ENCODE measurements around the gene PLEKHN1. TPM values are rescaled to one million over a fixed set of nuclear protein-coding genes. Genes with fewer than 3 reads are reported as not detected.
A peak's percentile ranks its signal among the peaks of the same experiment; 100 is the strongest.

Gene PLEKHN1
- total and polyA plus RNA-seq, 8 donors = 0.16 to 2.8 (median 0.47) TPM

DNA sequence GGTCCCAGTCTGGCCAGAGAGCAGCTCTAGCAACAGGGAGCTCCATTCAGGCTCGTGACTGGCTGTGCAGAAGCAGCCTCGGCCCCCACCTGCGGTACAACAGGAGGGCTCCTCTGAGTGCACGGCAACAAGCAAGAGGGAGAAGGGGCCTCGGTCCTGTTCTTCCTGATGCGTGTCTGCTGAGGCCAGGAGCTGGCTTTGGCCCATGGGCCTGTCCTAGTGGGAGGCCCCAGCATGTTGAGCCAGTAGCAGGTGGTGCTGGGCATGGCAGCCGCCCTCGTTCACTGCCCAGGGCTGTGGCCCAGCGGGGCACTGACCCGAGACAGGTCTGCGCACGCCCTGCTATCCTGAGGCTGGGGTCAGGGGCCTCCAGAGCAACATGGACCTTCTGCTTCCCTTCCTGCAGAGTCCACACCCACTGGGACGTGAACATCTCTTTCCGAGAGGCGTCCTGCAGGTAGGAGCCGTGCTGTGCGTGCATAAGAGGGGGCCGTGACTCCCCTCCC, 35.6 kb upstream of the PLEKHN1 start:
- FAIRE-seq = no peak
- TF ChIP-seq, protein P1, sequence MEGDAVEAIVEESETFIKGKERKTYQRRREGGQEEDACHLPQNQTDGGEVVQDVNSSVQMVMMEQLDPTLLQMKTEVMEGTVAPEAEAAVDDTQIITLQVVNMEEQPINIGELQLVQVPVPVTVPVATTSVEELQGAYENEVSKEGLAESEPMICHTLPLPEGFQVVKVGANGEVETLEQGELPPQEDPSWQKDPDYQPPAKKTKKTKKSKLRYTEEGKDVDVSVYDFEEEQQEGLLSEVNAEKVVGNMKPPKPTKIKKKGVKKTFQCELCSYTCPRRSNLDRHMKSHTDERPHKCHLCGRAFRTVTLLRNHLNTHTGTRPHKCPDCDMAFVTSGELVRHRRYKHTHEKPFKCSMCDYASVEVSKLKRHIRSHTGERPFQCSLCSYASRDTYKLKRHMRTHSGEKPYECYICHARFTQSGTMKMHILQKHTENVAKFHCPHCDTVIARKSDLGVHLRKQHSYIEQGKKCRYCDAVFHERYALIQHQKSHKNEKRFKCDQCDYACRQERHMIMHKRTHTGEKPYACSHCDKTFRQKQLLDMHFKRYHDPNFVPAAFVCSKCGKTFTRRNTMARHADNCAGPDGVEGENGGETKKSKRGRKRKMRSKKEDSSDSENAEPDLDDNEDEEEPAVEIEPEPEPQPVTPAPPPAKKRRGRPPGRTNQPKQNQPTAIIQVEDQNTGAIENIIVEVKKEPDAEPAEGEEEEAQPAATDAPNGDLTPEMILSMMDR (IDR thresholded peaks at IDR 0.05) = no peak
- no peak for ATAC-seq
- H3K4me3 ChIP-seq = no peak overlapping the region
- H3K27me3 ChIP-seq = peaks cover 0 to 14% (median 3%) of the 10 kb centered on the region in 4 donors
- H3K4me1 ChIP-seq = peaks cover 0 to 7% (median 0%) of the 10 kb centered on the region in 3 donors
- no peaks in the 10 kb centered on the region for H3K9me3 ChIP-seq
- no peak overlapping the region for H3K27ac ChIP-seq
- intact Hi-C loops (cut with DNase I) = no loop called here
- H3K36me3 ChIP-seq = no peaks in the 10 kb centered on the region
- DNase-seq = no peak
- 57 to 62% methylated on average over 18 of the region's 18 CpGs for WGBS, 2 donors

DNA sequence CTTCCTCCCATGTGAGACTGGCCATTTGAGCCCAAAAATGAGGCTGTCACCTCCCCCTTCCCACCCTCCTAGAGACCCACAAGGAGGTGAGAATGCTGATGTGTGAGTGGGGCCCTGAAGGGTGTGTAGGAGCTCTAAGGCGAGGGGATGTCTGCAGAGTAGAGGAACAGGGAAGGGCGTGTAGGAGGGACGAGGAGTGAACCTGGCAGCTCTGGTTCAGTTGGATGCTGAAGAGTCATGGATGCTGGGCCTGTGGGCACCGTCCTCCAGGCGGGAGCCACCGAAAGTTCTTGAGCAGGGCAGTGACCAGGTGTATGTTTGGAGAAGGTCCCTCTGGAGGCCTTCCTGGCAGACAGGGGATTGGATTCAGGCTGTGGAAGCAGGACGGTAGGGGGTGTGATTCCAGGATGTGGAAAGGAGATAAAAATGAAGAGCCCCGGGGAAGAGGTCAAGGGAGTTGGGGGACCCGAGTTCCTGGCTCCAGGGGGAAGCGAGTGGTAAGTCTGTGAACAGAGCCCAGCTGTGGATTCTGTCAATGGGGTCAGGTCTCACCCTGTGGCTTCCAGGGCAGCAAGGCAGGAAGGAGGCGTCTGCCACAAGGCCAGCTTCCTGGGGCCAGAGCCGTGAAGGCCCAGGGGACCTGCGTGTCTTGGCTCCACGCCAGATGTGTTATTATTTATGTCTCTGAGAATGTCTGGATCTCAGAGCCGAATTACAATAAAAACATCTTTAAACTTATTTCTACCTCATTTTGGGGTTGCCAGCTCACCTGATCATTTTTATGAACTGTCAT, 34.7 kb upstream of the PLEKHN1 start:
- H3K27me3 ChIP-seq = peaks cover 0 to 10% (median 3%) of the 10 kb centered on the region in 4 donors
- no peak for ATAC-seq
- peaks cover 0 to 7% (median 0%) of the 10 kb centered on the region in 3 donors for H3K4me1 ChIP-seq
- no peaks in the 10 kb centered on the region for H3K9me3 ChIP-seq
- WGBS, 2 donors = 44 to 48% methylated on average over 15 of the region's 15 CpGs
- H3K36me3 ChIP-seq = no peaks in the 10 kb centered on the region
- no peak overlapping the region for H3K4me3 ChIP-seq
- intact Hi-C loops (cut with DNase I) = no loop called here
- FAIRE-seq = no peak
- no peak overlapping the region for H3K27ac ChIP-seq
- DNase-seq = no peak
- TF ChIP-seq, protein P1 (IDR thresholded peaks at IDR 0.05) = no peak

DNA sequence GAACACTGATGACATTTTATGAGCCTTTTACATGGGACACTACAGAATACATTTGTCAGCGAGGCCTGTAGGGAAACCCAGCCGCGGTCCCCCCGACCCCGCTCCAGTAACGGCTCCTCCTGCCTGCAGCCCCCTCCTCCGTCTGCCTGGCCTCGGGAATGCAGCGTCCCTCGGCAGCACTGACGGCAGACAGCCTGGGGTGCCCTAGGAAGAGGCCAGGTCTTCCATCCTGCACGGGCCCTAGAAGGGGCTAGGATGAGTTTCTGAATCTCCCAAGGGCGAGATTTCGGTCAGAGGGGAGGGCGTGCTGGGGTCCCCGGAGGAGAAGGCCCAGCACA, 34.1 kb upstream of the PLEKHN1 start:
- Histone ChIP-seq H3K27ac (no peak overlapping the region), H3K27me3 (peaks cover 0 to 6% (median 3%) of the 10 kb centered on the region in 4 donors), H3K36me3 (no peaks in the 10 kb centered on the region), H3K9me3 (no peaks in the 10 kb centered on the region), H3K4me1 (peaks cover 0 to 7% (median 0%) of the 10 kb centered on the region in 3 donors), H3K4me3 (no peak overlapping the region)
- ATAC-seq = no peak
- WGBS, 2 donors = 51 to 63% methylated on average over 16 of the region's 16 CpGs
- no peak for FAIRE-seq
- TF ChIP-seq, protein P1 (IDR thresholded peaks at IDR 0.05) = no peak
- intact Hi-C loops (cut with DNase I) = no loop called here
- no peak for DNase-seq

DNA sequence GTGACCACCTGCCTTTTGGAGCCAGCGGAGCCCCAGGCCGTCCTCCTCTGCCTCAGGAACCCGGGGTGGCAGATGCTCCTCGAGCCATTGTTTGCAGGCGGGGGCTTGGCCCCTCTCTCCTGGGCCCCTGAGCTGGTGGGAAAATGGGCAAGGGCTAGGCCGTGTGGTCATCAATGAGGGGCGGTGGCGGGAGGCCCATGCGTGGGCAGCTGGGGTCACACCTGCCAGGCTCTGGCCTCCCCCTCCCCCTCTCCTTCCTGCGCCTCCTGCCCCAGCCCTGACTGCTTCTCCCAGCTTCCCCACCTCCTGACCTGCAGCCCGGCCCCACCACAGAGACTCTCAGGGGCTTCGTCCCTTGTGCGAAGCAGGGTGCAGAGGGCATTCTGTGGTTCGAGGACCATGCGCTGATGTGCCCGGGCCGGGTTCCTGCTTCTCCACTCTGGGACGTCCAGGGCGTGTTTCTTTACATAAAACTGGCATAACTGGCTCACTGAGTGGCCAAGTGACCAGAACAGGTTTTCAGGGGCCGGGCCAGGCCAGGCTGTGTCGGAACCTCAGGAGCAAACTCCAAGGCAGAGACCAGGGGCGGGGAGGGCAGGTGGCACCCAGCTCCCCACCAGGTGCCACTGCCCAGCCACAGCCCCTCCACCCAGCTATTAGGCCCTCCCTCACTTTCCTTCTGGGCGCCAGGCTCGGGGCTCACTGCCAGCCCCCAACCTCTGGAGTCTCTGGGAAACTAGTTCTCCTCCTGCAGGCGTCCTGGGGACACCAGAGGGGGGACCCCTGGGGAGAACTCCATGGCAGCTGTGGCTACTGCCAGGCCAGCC, 33.3 kb upstream of the PLEKHN1 start:
- H3K27me3 ChIP-seq = peaks cover 0 to 6% (median 0%) of the 10 kb centered on the region in 4 donors
- FAIRE-seq (no peak), DNase-seq (no peak), ATAC-seq (peak in 3 of 4 donors; percentile 3 to 60 (median 48))
- TF ChIP-seq, protein P1 (IDR thresholded peaks at IDR 0.05) = no peak
- intact Hi-C loops (cut with DNase I) = no loop called here
- H3K4me3 ChIP-seq = no peak overlapping the region
- H3K4me1 ChIP-seq = peaks cover 0 to 7% (median 0%) of the 10 kb centered on the region in 3 donors
- H3K36me3 ChIP-seq = no peaks in the 10 kb centered on the region
- no peaks in the 10 kb centered on the region for H3K9me3 ChIP-seq
- WGBS, 2 donors = 37 to 43% methylated on average over 21 to 25 of the region's 25 CpGs
- H3K27ac ChIP-seq = no peak overlapping the region
